ENCODE results near the gene FILIP1L. TPM values are rescaled to one million over a fixed set of nuclear protein-coding genes. Genes with fewer than 3 reads are reported as not detected.

Gene FILIP1L
- total RNA-seq, 1 experiment from 2014 or later: 0.17 TPM

GRCh38 chr3:99957151-99957796, 157.0 kb downstream of the FILIP1L start:
- intact Hi-C loops (cut with micrococcal nuclease): no loop called here
- Histone ChIP-seq H3K9me2 (ENCODE audit: insufficient read depth) (no peaks in the 10 kb centered on the region), H3K79me2 (ENCODE audit: insufficient read depth, low read length) (no peaks in the 10 kb centered on the region), H4K20me1 (ENCODE audit: insufficient read depth) (no peaks in the 10 kb centered on the region), H3K4me3 (replicated peaks in 1 of 2; ENCODE audit: low read depth in 1 of 2, low read length in 2 of 2) (no peak overlapping the region), H3K9ac (ENCODE audit: low read length) (no peak overlapping the region), H3K9me3 (ENCODE audit: control insufficient read depth in 1 of 2, insufficient read depth in 1 of 2, low read depth in 1 of 2, low read length in 2 of 2) (no peaks in the 10 kb centered on the region), H3K36me3 (ENCODE audit: control insufficient read depth in 1 of 2, insufficient read depth in 2 of 2, low read length in 2 of 2) (no peaks in the 10 kb centered on the region), H3K4me1 (ENCODE audit: control insufficient read depth in 1 of 2, insufficient read depth in 2 of 2, low read length in 2 of 2) (no peaks in the 10 kb centered on the region), H3K27ac (ENCODE audit: low read depth, low read length) (no peak overlapping the region), H3K27me3 (ENCODE audit: insufficient read depth, low read length) (no peaks in the 10 kb centered on the region), H3K4me2 (ENCODE audit: low read length) (no peak overlapping the region), H2AFZ (ENCODE audit: low read depth, low read length, poor library complexity, severe bottlenecking) (no peak overlapping the region)
- ATAC-seq (no peak), DNase-seq (ENCODE audit: low read depth, low spot score) (no peak)
- POLR2A ChIA-PET: no interaction called here
- no peak for TF ChIP-seq JUND (IDR thresholded peaks at IDR 0.05)
- TF ChIP-seq CEBPB (IDR thresholded peaks at IDR 0.05; ENCODE audit: low read depth): no peak
- no peak for TF ChIP-seq EGR1 (IDR thresholded peaks at IDR 0.05; ENCODE audit: low read depth)
- no peak for TF ChIP-seq CTCF (IDR thresholded peaks at IDR 0.05 in 2 of 3, conservative IDR thresholded peaks at IDR 0.05 in 1 of 3; ENCODE audit: borderline replicate concordance in 1 of 3, insufficient read depth in 1 of 3, low read depth in 2 of 3, low read length in 2 of 3)
- no peak for TF ChIP-seq ELF1 (IDR thresholded peaks at IDR 0.05; ENCODE audit: borderline replicate concordance, low read depth)
- no peak for TF ChIP-seq TCF7L2 (IDR thresholded peaks at IDR 0.05; ENCODE audit: borderline replicate concordance, extremely low read depth, insufficient read depth, insufficient read length)
- TF ChIP-seq REST (IDR thresholded peaks at IDR 0.05; ENCODE audit: low read depth): no peak
- TF ChIP-seq MAX (IDR thresholded peaks at IDR 0.05): no peak
- TF ChIP-seq FOSL1 (IDR thresholded peaks at IDR 0.05; ENCODE audit: low read depth): no peak
- no peak for TF ChIP-seq POLR2AphosphoS5 (IDR thresholded peaks at IDR 0.05; ENCODE audit: low read depth, low read length)
- TF ChIP-seq ZFX (IDR thresholded peaks at IDR 0.05): no peak
- TF ChIP-seq EZH2 (IDR thresholded peaks at IDR 0.05): no peak
- no TSS peak for BruUV-seq (replicated peaks)
- RAD21 ChIA-PET (ENCODE audit: low non-redundant PET in 1 of 2, low total read pairs in 2 of 2, uncharacterized antibody in 2 of 2, unreplicated experiment in 2 of 2): no interaction called here
- CTCF ChIA-PET: no interaction called here

All from HCT116 (cell line).